ENCODE data around the gene ADAMTS12. TPM values are rescaled to one million over a fixed set of nuclear protein-coding genes. Genes with fewer than 3 reads are reported as not detected.

The ADAMTS12 gene
- total RNA-seq, 2 donors from 2014 or later, result 2.3 to 8.9 TPM

GRCh38 chr5:33612386-33612785 lies 279.4 kb downstream of the ADAMTS12 start:
- no peaks in the 10 kb centered on the region for H3K36me3 ChIP-seq (replicated peaks in 1 of 2; ENCODE audit: insufficient read depth in 1 of 2, low read depth in 2 of 2)
- DNase-seq (no peak), ATAC-seq (no peak)
- TF ChIP-seq POLR2A (IDR thresholded peaks at IDR 0.05) (no peak), CTCF (IDR thresholded peaks at IDR 0.05) (no peak)
- intact Hi-C loops (cut with DNase I), result no loop called here
- no peaks in the 10 kb centered on the region for H3K9me3 ChIP-seq
- H3K27ac ChIP-seq, result no peak overlapping the region
- 71 to 83% methylated on average over 1 of the region's 1 CpG for WGBS, 2 donors
- H3K27me3 ChIP-seq, result no peaks in the 10 kb centered on the region
- H3K4me3 ChIP-seq, result no peak overlapping the region
- peaks cover 34% of the 10 kb centered on the region for H3K4me1 ChIP-seq

- DNase-seq, result no peak
- Histone ChIP-seq H3K27ac (no peak overlapping the region), H3K9me3 (no peaks in the 10 kb centered on the region), H3K4me3 (no peak overlapping the region), H3K36me3 (replicated peaks in 1 of 2; ENCODE audit: insufficient read depth in 1 of 2, low read depth in 2 of 2) (no peaks in the 10 kb centered on the region), H3K27me3 (no peaks in the 10 kb centered on the region), H3K4me1 (peaks cover 34% of the 10 kb centered on the region)
- no peak for ATAC-seq
- no peak for TF ChIP-seq CTCF (IDR thresholded peaks at IDR 0.05)
- TF ChIP-seq POLR2A (IDR thresholded peaks at IDR 0.05), result no peak
- WGBS, 2 donors, result 22 to 25% methylated on average over 1 of the region's 1 CpG
- intact Hi-C loops (cut with DNase I), result no loop called here
Measured at GRCh38 chr5:33611877-33612276, 279.9 kb downstream of the ADAMTS12 start.

GRCh38 chr5:33608344-33609041 lies 283.3 kb downstream of the ADAMTS12 start:
- H3K4me1 ChIP-seq, result peaks cover 23% of the 10 kb centered on the region
- H3K27ac ChIP-seq, result no peak overlapping the region
- TF ChIP-seq POLR2A (IDR thresholded peaks at IDR 0.05) (no peak), CTCF (IDR thresholded peaks at IDR 0.05) (no peak)
- H3K36me3 ChIP-seq (replicated peaks in 1 of 2; ENCODE audit: insufficient read depth in 1 of 2, low read depth in 2 of 2), result no peaks in the 10 kb centered on the region
- no peaks in the 10 kb centered on the region for H3K27me3 ChIP-seq
- 22 to 24% methylated on average over 8 of the region's 8 CpGs for WGBS, 2 donors
- no peak for ATAC-seq
- no peak for DNase-seq
- no peaks in the 10 kb centered on the region for H3K9me3 ChIP-seq
- intact Hi-C loops (cut with DNase I), result no loop called here
- no peak overlapping the region for H3K4me3 ChIP-seq

- H3K9me3 ChIP-seq, result no peaks in the 10 kb centered on the region
- H3K4me1 ChIP-seq, result peaks cover 18% of the 10 kb centered on the region
- 90 to 98% methylated on average over 2 of the region's 2 CpGs for WGBS, 2 donors
- no peak for DNase-seq
- H3K27ac ChIP-seq, result no peak overlapping the region
- intact Hi-C loops (cut with DNase I), result no loop called here
- no peak overlapping the region for H3K4me3 ChIP-seq
- no peaks in the 10 kb centered on the region for H3K27me3 ChIP-seq
- no peak for ATAC-seq
- H3K36me3 ChIP-seq (replicated peaks in 1 of 2; ENCODE audit: insufficient read depth in 1 of 2, low read depth in 2 of 2), result no peaks in the 10 kb centered on the region
- TF ChIP-seq CTCF (IDR thresholded peaks at IDR 0.05) (no peak), POLR2A (IDR thresholded peaks at IDR 0.05) (no peak)
Measured at GRCh38 chr5:33604503-33604902, 287.3 kb downstream of the ADAMTS12 start.

- Histone ChIP-seq H3K4me3 (no peak overlapping the region), H3K4me1 (peaks cover 21% of the 10 kb centered on the region), H3K36me3 (replicated peaks in 1 of 2; ENCODE audit: insufficient read depth in 1 of 2, low read depth in 2 of 2) (no peaks in the 10 kb centered on the region), H3K27me3 (no peaks in the 10 kb centered on the region), H3K27ac (peak overlapping the region in 1 of 4 donors; percentile 4), H3K9me3 (no peaks in the 10 kb centered on the region)
- DNase-seq (no peak), ATAC-seq (peak; percentile 55)
- TF ChIP-seq CTCF (IDR thresholded peaks at IDR 0.05) (no peak), POLR2A (IDR thresholded peaks at IDR 0.05) (no peak)
- intact Hi-C loops (cut with DNase I), result no loop called here
- WGBS, 2 donors, result 50 to 60% methylated on average over 3 of the region's 3 CpGs
Measured at GRCh38 chr5:33601881-33602280, 289.9 kb downstream of the ADAMTS12 start.

All from body of pancreas (tissue), 4 donors.